GM12865 (cell line): ENCODE results near the gene ATP2A1.
"Not testable (repeated sequence)": the region's sequence is repeated elsewhere in the genome, so short reads cannot be mapped to it uniquely, and the experiment has no call there.

Experiments used
- DNase-seq: peaks from one replicate; pipeline ENCODE4 v3.0.0; 2010; ENCODE audit warnings: low read depth
- H3K4me3 ChIP-seq: 2 replicates; pipeline ENCODE4 v1.5.1; 2011; ENCODE audit warnings: mild to moderate bottlenecking, low read depth, low read length, control low read depth
- TF ChIP-seq, protein P1 (sequence below): IDR thresholded peaks from 2 replicates; pipeline ENCODE4 v1.5.1; 2011; ENCODE audit warnings: low read length, control low read depth, low read depth, inconsistent platforms; ENCODE audit not compliant: insufficient read depth; ENCODE audit errors: missing control alignments

The ATP2A1 gene

DNA sequence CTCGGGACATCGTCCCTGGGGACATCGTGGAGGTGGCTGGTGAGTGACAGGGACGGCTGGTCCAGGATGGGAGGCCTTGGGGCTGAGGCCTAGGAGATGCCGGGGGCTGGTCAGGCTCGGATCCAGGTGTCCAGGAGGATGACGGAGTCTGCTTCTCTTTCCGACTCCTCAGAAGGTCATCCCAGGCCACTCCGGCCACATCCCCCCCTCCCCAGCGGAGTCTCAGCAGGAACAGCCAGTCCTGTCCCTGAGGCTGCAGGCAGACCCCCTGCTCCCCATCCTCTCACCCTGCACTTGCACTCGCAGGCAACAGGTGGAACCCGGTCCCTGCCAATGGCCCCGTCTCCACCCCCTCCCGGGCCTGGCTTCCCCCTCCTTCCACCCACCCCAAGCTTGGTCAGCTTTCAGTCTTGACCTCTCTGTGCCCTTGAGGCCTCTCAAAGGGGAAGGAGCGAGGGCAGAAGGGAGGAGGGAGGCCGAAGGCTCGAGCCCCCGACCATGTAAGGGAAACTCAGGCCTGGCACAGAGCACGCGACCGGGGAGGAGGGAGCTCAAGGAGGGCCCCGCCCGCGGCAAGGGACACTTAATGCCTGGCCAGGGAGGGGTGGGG, 4.4 kb downstream of the ATP2A1 start:
- TF ChIP-seq, protein P1, sequence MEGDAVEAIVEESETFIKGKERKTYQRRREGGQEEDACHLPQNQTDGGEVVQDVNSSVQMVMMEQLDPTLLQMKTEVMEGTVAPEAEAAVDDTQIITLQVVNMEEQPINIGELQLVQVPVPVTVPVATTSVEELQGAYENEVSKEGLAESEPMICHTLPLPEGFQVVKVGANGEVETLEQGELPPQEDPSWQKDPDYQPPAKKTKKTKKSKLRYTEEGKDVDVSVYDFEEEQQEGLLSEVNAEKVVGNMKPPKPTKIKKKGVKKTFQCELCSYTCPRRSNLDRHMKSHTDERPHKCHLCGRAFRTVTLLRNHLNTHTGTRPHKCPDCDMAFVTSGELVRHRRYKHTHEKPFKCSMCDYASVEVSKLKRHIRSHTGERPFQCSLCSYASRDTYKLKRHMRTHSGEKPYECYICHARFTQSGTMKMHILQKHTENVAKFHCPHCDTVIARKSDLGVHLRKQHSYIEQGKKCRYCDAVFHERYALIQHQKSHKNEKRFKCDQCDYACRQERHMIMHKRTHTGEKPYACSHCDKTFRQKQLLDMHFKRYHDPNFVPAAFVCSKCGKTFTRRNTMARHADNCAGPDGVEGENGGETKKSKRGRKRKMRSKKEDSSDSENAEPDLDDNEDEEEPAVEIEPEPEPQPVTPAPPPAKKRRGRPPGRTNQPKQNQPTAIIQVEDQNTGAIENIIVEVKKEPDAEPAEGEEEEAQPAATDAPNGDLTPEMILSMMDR = no peak
- H3K4me3 ChIP-seq = no peak overlapping the region
- DNase-seq = no peak

DNA sequence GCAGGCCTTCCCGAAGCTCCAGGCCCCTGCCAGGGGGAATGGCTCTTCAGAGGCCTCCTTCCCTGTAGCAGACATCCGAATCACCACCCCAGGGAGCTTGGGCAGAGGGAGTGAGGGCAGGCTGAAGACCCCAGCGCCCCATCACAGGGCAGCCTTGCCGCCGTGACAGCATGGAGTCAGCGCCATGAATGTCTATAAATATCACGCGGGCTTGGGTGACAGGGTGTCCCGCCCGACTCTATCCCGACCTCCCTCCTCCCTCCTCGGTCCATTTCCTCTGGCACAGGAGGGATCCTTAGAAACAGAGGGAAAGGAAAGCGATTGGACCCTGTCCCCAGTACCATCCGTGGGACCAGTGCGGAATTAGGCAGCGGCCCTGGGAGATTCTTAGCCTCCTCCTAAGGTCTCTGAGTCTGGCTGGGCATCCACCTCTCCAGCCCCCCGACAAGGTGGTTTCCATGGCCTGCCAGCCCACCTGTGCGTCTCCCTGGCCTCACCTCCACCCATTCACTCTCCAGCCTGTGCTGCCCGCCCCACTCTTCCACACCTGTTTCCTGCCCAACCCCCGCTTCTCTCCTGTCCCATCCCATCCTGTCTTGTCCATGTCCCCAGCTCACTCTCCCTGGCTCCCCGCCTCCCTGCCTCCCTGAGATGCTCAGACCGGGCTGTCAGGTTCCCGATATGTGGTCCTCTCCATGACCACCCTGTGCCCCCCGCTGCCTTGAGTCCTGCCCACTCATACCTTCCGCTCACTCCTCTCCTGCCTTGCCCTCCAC, 5.1 kb downstream of the ATP2A1 start:
- H3K4me3 ChIP-seq = no peak overlapping the region
- DNase-seq = no peak
- TF ChIP-seq, protein P1 = no peak

DNA sequence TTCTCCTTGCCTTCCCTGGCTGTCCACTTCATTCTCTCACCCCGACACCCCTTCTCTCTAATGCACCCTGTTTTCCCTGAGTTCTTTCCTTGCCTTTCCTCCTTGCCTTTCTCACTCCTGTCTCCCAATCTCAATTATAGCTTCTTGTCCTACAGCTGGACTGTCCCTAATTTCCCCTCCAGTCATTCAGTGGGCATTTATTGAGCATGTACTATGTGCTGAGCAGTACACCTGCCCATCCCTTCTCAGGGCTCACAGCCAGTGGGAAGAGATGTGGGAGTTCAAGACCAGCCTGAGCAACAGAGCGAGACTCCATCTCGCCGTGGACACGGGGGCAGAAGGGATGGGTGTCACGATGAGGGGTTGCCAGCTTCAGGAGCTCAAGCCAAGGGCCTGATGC, 5.8 kb downstream of the ATP2A1 start:
- no peak overlapping the region for H3K4me3 ChIP-seq
- TF ChIP-seq, protein P1 = no peak
- no peak for DNase-seq

DNA sequence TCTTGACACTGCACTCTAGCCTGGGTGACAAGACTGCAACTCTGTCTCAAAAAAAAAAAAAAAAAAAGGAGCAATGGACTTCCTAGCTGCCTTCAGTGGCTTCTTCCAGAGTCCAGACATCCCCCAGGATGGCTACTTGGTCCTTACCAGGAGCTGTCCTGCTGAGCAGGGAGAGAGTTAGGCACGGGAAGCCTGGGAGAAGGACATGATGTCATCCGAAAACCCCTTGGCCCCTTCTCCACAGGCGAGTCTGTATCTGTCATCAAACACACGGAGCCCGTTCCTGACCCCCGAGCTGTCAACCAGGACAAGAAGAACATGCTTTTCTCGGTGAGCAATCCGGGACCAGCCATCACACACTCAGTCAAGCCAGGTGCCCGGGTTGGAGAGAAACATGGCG, 8.7 kb downstream of the ATP2A1 start:
- DNase-seq = no peak
- no peak overlapping the region for H3K4me3 ChIP-seq
- TF ChIP-seq, protein P1 = no peak

DNA sequence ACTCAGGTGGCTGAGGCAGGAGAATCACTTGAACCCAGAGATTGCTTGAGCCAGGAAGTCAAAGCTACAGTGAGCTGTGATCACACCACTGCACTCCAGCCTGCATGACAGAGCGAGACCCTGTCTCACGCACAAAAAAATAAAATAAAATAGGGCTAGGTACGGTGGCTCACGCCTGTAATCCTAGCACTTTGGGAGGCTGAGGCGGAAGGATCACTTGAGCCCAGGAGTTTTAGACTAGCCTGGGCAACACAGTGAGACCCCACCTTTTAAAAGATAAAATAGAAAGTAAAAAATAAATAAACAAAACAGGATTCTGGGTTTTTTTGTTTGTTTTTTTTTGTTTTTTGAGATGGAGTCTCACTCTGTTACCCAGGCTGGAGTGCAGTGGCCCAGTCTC, 12.1 kb downstream of the ATP2A1 start:
- not testable (repeated sequence) for DNase-seq

DNA sequence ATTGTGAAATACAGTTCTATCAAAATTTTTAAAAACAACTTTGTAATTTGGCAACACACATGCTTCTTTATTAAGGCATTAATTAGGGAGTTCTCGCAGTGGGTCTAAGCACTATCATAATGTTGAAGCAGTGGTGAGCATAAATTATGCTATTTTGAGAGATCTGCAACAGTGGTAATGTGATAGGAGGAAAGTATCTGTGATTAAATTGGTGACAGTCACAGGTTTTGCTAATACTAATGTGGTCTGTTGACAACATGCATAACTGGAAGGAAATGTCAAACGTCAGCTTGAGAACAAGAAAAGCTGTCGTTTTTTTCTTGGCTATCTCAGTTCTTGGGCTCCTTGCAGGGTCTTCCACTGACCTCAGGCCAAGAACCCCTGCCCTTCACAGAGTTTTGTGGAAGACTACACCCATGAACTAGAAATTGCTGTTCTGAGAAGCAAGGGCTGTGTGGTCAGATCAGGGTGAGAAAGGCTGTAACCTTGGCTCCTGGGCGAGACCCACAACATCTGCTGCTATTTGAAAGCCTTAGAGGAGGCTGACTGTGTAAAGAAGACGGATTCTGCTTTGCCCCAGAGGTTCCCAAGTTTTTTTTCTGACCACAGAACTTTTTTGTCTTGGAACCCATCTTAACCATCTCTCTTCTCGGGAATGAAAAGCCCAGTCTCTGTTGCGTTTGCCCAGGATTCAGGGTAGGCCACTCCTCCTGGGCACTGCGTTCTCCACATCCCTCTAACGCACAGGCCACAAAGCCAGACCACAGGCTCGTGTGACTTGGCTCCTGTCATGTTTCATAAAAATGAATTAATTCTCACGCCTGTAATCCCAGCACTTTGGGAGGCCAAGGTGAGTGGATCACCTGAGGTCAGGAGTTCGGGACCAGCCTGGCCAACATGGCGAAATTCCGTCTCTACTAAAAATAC, 13.9 kb downstream of the ATP2A1 start:
- TF ChIP-seq, protein P1 = no peak
- no peak for DNase-seq
- H3K4me3 ChIP-seq = no peak overlapping the region

More for the DNA sequence above, 12.1 kb downstream of the ATP2A1 start:
- H3K4me3 ChIP-seq = not testable (repeated sequence)

DNA sequence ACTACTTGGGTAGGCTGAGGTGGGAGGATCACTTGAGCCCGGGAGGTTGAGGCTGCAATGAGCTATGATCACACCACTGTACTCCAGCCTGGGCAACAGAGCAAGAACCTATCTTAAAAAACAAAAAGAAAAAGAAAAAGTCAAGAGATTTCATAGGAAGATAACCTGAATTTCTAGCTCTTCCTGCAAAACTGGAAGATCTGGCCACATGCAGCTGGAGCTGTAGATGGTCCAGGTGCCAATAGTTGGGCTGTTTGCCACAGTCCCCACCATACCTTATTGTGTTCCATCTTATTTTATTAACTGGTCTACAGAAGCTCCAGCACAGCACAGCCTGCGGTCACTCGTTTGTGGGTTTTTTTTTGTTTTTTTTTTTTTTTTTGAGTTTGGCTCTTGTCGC, 15.0 kb downstream of the ATP2A1 start:
- TF ChIP-seq, protein P1 = no peak
- no peak overlapping the region for H3K4me3 ChIP-seq
- DNase-seq = no peak
